GM19395 (cell line): ENCODE data around the gene NR4A3.

Experiments used
- ATAC-seq: cut with Tn5 transposase; IDR thresholded peaks from one replicate; pipeline ENCODE4 v1.9.1; 2021; ENCODE audit warnings: mild to moderate bottlenecking, moderate library complexity; ENCODE audit not compliant: unreplicated experiment

Gene NR4A3

GRCh38 chr9:99813739-99814138 is 7.9 kb upstream of the NR4A3 start:
- ATAC-seq: no peak

GRCh38 chr9:99814359-99814758 is 7.3 kb upstream of the NR4A3 start:
- ATAC-seq: no peak

- ATAC-seq: no peak
These were observed 5.3 kb upstream of the NR4A3 start for GRCh38 chr9:99816392-99816791.

GRCh38 chr9:99818500-99818899 is 3.2 kb upstream of the NR4A3 start:
- no peak for ATAC-seq

GRCh38 chr9:99819123-99819855 is 2.4 kb upstream of the NR4A3 start:
- ATAC-seq: peak; percentile 51

- ATAC-seq: peak; percentile 48
These were observed 1.6 kb upstream of the NR4A3 start for GRCh38 chr9:99819856-99820684.

- no peak for ATAC-seq
These were observed 845 bp upstream of the NR4A3 start for GRCh38 chr9:99820685-99821395.

GRCh38 chr9:99822109-99822805 is 572 bp downstream of the NR4A3 start:
- ATAC-seq: no peak

- no peak for ATAC-seq
These were observed 1.3 kb downstream of the NR4A3 start for GRCh38 chr9:99822806-99823591.

- ATAC-seq: no peak
These were observed 2.1 kb downstream of the NR4A3 start for GRCh38 chr9:99823681-99824377.

- no peak for ATAC-seq
These were observed 2.9 kb downstream of the NR4A3 start for GRCh38 chr9:99824378-99825171.

GRCh38 chr9:99825172-99826046 is 3.7 kb downstream of the NR4A3 start:
- no peak for ATAC-seq

- ATAC-seq: no peak
These were observed 4.9 kb downstream of the NR4A3 start for GRCh38 chr9:99826579-99826978.

GRCh38 chr9:99827244-99827643 is 5.6 kb downstream of the NR4A3 start:
- ATAC-seq: no peak

GRCh38 chr9:99828054-99828416 is 6.3 kb downstream of the NR4A3 start:
- no peak for ATAC-seq

GRCh38 chr9:99828417-99829176 is 6.9 kb downstream of the NR4A3 start:
- ATAC-seq: no peak

GRCh38 chr9:99831857-99832557 is 10.3 kb downstream of the NR4A3 start:
- no peak for ATAC-seq
